Caco-2 (cell line): ENCODE results near the gene SLC17A4. TPM values are rescaled to one million over a fixed set of nuclear protein-coding genes. Genes with fewer than 3 reads are reported as not detected.

ENCODE experiments used
- BruUV-seq: library from RNA; stranded (reverse); fragments of 400-500 nt; replicated peaks from 2 replicates; lab custom pipeline; 2021; lab: Mats Ljungman, UMichigan
- CTCF ChIA-PET: fragments of 300-600 bp; sonication (Branson Sonifier 250); formaldehyde crosslinking; loops from one replicate; lab custom pipeline; 2022; ENCODE audit warnings: antibody characterized with exemption; lab: Charles Lee
- POLR2A ChIA-PET: fragments of 300-600 bp; sonication (Branson Sonifier 250); formaldehyde crosslinking; loops from one replicate; lab custom pipeline; 2022; ENCODE audit warnings: antibody characterized with exemption; lab: Charles Lee
- DNase-seq, 2 experiments: peaks; one replicate each; pipeline versions ENCODE4 v3.0.0 to v3.0.0-alpha.2; 2020 to 2022
- H3K27me3 ChIP-seq: replicated peaks from 2 replicates; pipeline ENCODE4 v1.6.0; 2011; ENCODE audit warnings: low read length; ENCODE audit not compliant: control insufficient read depth, insufficient read depth
- H3K36me3 ChIP-seq: 2 replicates; pipeline ENCODE4 v1.5.1; 2011; ENCODE audit warnings: low read length; ENCODE audit not compliant: control insufficient read depth, insufficient read depth
- H3K4me1 ChIP-seq: fragments of 250-450 bp; sonication (Bioruptor Pico); 2 replicates; pipeline ENCODE4 v1.5.1; 2020; ENCODE audit warnings: mild to moderate bottlenecking
- H3K4me3 ChIP-seq: 2 replicates; pipeline ENCODE4 v1.5.1; 2011; ENCODE audit warnings: low read depth, mild to moderate bottlenecking, control low read depth, low read length
- H3K9me3 ChIP-seq: fragments of 250-450 bp; sonication (Bioruptor Pico); 2 replicates; pipeline ENCODE4 v1.5.1; 2020; ENCODE audit warnings: mild to moderate bottlenecking, moderate library complexity
- H3K27ac Mint-ChIP-seq: one replicate; pipeline ENCODE4 v1.8.0; 2022; ENCODE audit warnings: mixed read lengths; ENCODE audit not compliant: unreplicated experiment
- H3K27me3 Mint-ChIP-seq: one replicate; pipeline ENCODE4 v1.8.0; 2022; ENCODE audit warnings: mixed read lengths; ENCODE audit not compliant: insufficient read depth, unreplicated experiment
- H3K36me3 Mint-ChIP-seq: one replicate; pipeline ENCODE4 v1.8.0; 2022; ENCODE audit warnings: mild to moderate bottlenecking, mixed read lengths; ENCODE audit not compliant: insufficient read depth, unreplicated experiment
- H3K4me1 Mint-ChIP-seq: one replicate; pipeline ENCODE4 v1.8.0; 2022; ENCODE audit warnings: low read depth, mixed read lengths; ENCODE audit not compliant: unreplicated experiment
- H3K4me3 Mint-ChIP-seq: one replicate; pipeline ENCODE4 v1.8.0; 2022; ENCODE audit warnings: mild to moderate bottlenecking, moderate library complexity, mixed read lengths; ENCODE audit not compliant: unreplicated experiment
- H3K9me3 Mint-ChIP-seq: one replicate; pipeline ENCODE4 v1.8.0; 2022; ENCODE audit warnings: mixed read lengths; ENCODE audit not compliant: unreplicated experiment
- intact Hi-C: fragments of 100-400 bp; cut with micrococcal nuclease; formaldehyde crosslinking; loops from one replicate; pipeline ENCODE4 v1.10.0; 2022; ENCODE audit not compliant: unreplicated experiment
- total RNA-seq: library from RNA; stranded (reverse); gene quantifications from 2 replicates; pipeline ENCODE4 v1.2.3, GENCODE V29; 2022
- TF ChIP-seq, protein P1 (sequence below), 2 experiments: fragments of 200-600 bp in 1 of 2; IDR thresholded peaks; 1 replicate in 1 of 2; 2 replicates in 1 of 2; pipeline versions ENCODE4 v1.5.1 to v1.8.0; 2011 to 2022; ENCODE audit warnings: antibody characterized with exemption in 1 of 2, control low read depth in 1 of 2, inconsistent platforms in 1 of 2, low read depth in 1 of 2, low read length in 1 of 2, mild to moderate bottlenecking in 1 of 2, moderate library complexity in 1 of 2; ENCODE audit not compliant: insufficient read depth in 1 of 2, severe bottlenecking in 1 of 2, unreplicated experiment in 1 of 2

Gene SLC17A4
- total RNA-seq, 1 experiment from 2014 or later = 0.36 TPM

- Histone ChIP-seq H3K4me3 (no peak overlapping the region), H3K9me3 (no peaks in the 10 kb centered on the region), H3K4me1 (peaks cover 14% of the 10 kb centered on the region; the same call in 1 of the 2 replicates), H3K27me3 (no peaks in the 10 kb centered on the region), H3K36me3 (no peaks in the 10 kb centered on the region)
- DNase-seq = no peak
- Mint-ChIP-seq H3K4me3 (no peak overlapping the region), H3K4me1 (peaks cover 28% of the 10 kb centered on the region), H3K27ac (no peak overlapping the region), H3K9me3 (no peaks in the 10 kb centered on the region), H3K27me3 (no peaks in the 10 kb centered on the region), H3K36me3 (no peaks in the 10 kb centered on the region)
- CTCF ChIA-PET = interaction anchor here (1.6 kb wide), 1 partner anchor 37 kb away, joined by 3 read pairs; no protein-coding TSS in a partner anchor
- intact Hi-C loops = no loop called here
- no TSS peak for BruUV-seq
- TF ChIP-seq, protein P1, sequence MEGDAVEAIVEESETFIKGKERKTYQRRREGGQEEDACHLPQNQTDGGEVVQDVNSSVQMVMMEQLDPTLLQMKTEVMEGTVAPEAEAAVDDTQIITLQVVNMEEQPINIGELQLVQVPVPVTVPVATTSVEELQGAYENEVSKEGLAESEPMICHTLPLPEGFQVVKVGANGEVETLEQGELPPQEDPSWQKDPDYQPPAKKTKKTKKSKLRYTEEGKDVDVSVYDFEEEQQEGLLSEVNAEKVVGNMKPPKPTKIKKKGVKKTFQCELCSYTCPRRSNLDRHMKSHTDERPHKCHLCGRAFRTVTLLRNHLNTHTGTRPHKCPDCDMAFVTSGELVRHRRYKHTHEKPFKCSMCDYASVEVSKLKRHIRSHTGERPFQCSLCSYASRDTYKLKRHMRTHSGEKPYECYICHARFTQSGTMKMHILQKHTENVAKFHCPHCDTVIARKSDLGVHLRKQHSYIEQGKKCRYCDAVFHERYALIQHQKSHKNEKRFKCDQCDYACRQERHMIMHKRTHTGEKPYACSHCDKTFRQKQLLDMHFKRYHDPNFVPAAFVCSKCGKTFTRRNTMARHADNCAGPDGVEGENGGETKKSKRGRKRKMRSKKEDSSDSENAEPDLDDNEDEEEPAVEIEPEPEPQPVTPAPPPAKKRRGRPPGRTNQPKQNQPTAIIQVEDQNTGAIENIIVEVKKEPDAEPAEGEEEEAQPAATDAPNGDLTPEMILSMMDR (IDR thresholded peaks at IDR 0.05; ENCODE audit: insufficient read depth in 1 of 2, low read depth in 1 of 2, low read length in 1 of 2, severe bottlenecking in 1 of 2, unreplicated experiment in 1 of 2) = no peak
- POLR2A ChIA-PET = no interaction called here
Observed at GRCh38 chr6:25755483-25755882, 941 bp downstream of the SLC17A4 start.

GRCh38 chr6:25756382-25757363, 2.1 kb downstream of the SLC17A4 start:
- POLR2A ChIA-PET = no interaction called here

DNA sequence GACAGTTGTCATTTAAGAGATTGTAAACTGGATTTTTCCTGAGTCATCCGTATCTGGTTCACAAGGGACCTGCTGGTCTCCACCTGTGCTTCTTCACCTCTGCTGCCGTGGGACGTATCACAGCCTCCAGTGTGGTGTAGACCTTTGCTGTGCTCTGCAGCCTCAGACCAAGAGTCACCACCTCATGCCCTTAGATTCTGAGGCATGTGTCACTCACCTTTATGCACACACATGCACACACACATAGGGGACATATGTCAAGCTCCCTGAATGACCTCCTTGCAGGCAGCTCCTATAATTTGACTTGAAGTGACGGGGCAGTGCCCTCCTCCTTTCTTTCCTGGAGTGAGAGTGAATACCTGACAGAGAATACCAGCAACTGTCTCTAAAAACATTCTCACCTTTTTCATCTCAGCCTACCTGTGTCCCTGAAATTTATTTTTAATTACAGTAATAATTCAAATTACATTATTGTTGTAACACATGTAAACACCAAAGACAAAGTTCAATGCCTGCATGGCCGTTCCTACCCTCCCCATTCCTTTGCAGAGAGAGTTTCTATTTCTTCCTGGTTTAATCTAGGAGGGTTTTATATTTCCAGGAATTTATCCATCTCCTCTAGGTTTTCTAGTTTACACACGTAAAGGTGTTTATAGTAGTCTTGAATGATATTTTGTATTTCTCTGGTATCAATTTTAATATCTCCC, 3.5 kb downstream of the SLC17A4 start:
- Mint-ChIP-seq H3K9me3 (no peaks in the 10 kb centered on the region), H3K36me3 (no peaks in the 10 kb centered on the region), H3K27me3 (no peaks in the 10 kb centered on the region), H3K4me3 (no peak overlapping the region), H3K4me1 (peaks cover 27% of the 10 kb centered on the region), H3K27ac (no peak overlapping the region)
- TF ChIP-seq, protein P1 (IDR thresholded peaks at IDR 0.05; ENCODE audit: insufficient read depth in 1 of 2, low read depth in 1 of 2, low read length in 1 of 2, severe bottlenecking in 1 of 2, unreplicated experiment in 1 of 2) = no peak
- no peaks in the 10 kb centered on the region for H3K9me3 ChIP-seq
- no peak overlapping the region for H3K4me3 ChIP-seq
- DNase-seq = no peak
- H3K27me3 ChIP-seq = no peaks in the 10 kb centered on the region
- peaks cover 14% of the 10 kb centered on the region; the same call in 1 of the 2 replicates for H3K4me1 ChIP-seq
- intact Hi-C loops = no loop called here
- no TSS peak for BruUV-seq
- POLR2A ChIA-PET = no interaction called here
- H3K36me3 ChIP-seq = no peaks in the 10 kb centered on the region
- CTCF ChIA-PET = no interaction called here

More at GRCh38 chr6:25756382-25757363, 2.1 kb downstream of the SLC17A4 start:
- H3K4me1 Mint-ChIP-seq = peaks cover 28% of the 10 kb centered on the region
- H3K4me1 ChIP-seq = peaks cover 14% of the 10 kb centered on the region; the same call in 1 of the 2 replicates
- CTCF ChIA-PET = no interaction called here
- H3K27ac Mint-ChIP-seq = no peak overlapping the region
- BruUV-seq = no TSS peak
- intact Hi-C loops = no loop called here
- no peak overlapping the region for H3K4me3 Mint-ChIP-seq
- no peaks in the 10 kb centered on the region for H3K9me3 ChIP-seq
- H3K36me3 ChIP-seq = no peaks in the 10 kb centered on the region
- H3K27me3 ChIP-seq = no peaks in the 10 kb centered on the region
- TF ChIP-seq, protein P1 (IDR thresholded peaks at IDR 0.05; ENCODE audit: insufficient read depth in 1 of 2, low read depth in 1 of 2, low read length in 1 of 2, severe bottlenecking in 1 of 2, unreplicated experiment in 1 of 2) = no peak
- H3K9me3 Mint-ChIP-seq = no peaks in the 10 kb centered on the region
- no peak overlapping the region for H3K4me3 ChIP-seq
- H3K27me3 Mint-ChIP-seq = no peaks in the 10 kb centered on the region
- H3K36me3 Mint-ChIP-seq = no peaks in the 10 kb centered on the region
- DNase-seq = no peak
